Right atrium auricular region (tissue), 2 donors: ENCODE data around the gene ANAPC13. TPM values are rescaled to one million over a fixed set of nuclear protein-coding genes. Genes with fewer than 3 reads are reported as not detected.

Experiments
- DNase-seq: peaks from one replicate; pipeline ENCODE4 v3.0.0-alpha.2; 2019; ENCODE audit warnings: low spot score
- H3K27ac ChIP-seq, 2 donors: fragments of 200-600 bp; sonication (generic); 1 replicate in 1 of 2; 2 replicates in 1 of 2; pipeline ENCODE4 v1.5.1; 2016 to 2019
- H3K27me3 ChIP-seq, 2 donors: fragments of 200-600 bp; sonication (generic); one replicate each; pipeline versions ENCODE4 v1.5.1 to v1.6.0; 2017 to 2019
- H3K36me3 ChIP-seq: fragments of 200-600 bp; sonication (generic); one replicate; pipeline ENCODE4 v1.5.1; 2016
- H3K4me1 ChIP-seq, 2 donors: fragments of 200-600 bp; sonication (generic); one replicate each; pipeline versions ENCODE4 v1.5.1 to v1.6.0; 2017 to 2019
- H3K4me3 ChIP-seq, 2 donors: fragments of 200-600 bp; sonication (generic); 1 replicate in 1 of 2; 2 replicates in 1 of 2; pipeline ENCODE4 v1.5.1; 2017 to 2019; ENCODE audit warnings: mild to moderate bottlenecking in 1 of 2, moderate library complexity in 1 of 2
- H3K9me3 ChIP-seq, 2 donors: fragments of 200-600 bp; sonication (generic); one replicate each; pipeline ENCODE4 v1.5.1; 2019
- total RNA-seq, 2 donors: library from RNA; depleted of rRNA; stranded (reverse); fragments of >200 nt; gene quantifications; one replicate each; pipeline ENCODE4 v1.1.0, GENCODE V29; 2016
- TF ChIP-seq, protein P1 (sequence below), 2 donors: fragments of 200-600 bp; sonication (generic); IDR thresholded peaks; one replicate each; pipeline ENCODE4 v1.5.1; 2019; ENCODE audit warnings: antibody characterized with exemption in 2 of 2

ANAPC13 gene
- total RNA-seq, 2 donors from 2014 or later = 67.8 to 110 TPM

DNA sequence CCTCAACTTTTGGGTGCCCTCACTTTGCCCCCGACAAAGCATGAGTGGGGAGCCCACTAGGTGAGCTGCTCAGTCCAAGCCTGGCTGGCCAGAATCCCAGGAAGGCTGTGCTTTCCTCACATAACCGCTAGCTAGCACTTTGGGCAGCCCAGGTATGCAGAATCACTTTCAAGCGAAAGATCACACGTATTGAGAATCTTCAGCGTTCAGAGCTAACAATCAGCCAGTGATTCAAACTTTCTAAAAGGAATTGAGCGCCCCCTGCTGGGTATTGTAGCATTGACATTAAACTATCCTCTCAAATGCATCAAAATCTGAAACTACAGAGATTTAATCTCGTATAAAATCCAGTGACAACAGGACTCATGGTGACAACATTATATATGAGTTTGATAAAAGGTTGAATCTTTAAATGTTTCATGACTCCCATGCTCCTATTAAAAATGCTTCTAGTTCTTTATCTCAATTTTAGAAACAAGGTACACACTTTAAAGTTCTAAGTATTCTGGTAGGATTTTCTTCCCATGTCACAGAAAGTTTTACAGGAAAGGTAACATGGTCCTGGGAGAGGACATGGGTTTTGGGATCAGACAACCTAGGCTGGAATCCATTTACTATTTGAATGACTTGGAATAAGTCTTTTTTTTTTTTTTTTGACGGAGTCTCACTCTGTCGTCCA is 11.8 kb downstream of the ANAPC13 start:
- Histone ChIP-seq H3K9me3 (no peaks in the 10 kb centered on the region), H3K4me1 (peaks cover 0 to 20% of the 10 kb centered on the region in 2 donors), H3K4me3 (no peak overlapping the region), H3K27ac (no peak overlapping the region), H3K27me3 (no peaks in the 10 kb centered on the region), H3K36me3 (peaks cover 14% of the 10 kb centered on the region)
- TF ChIP-seq, protein P1, sequence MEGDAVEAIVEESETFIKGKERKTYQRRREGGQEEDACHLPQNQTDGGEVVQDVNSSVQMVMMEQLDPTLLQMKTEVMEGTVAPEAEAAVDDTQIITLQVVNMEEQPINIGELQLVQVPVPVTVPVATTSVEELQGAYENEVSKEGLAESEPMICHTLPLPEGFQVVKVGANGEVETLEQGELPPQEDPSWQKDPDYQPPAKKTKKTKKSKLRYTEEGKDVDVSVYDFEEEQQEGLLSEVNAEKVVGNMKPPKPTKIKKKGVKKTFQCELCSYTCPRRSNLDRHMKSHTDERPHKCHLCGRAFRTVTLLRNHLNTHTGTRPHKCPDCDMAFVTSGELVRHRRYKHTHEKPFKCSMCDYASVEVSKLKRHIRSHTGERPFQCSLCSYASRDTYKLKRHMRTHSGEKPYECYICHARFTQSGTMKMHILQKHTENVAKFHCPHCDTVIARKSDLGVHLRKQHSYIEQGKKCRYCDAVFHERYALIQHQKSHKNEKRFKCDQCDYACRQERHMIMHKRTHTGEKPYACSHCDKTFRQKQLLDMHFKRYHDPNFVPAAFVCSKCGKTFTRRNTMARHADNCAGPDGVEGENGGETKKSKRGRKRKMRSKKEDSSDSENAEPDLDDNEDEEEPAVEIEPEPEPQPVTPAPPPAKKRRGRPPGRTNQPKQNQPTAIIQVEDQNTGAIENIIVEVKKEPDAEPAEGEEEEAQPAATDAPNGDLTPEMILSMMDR (IDR thresholded peaks at IDR 0.05) = peak; percentile 62 to 88
- DNase-seq = peak; percentile 84

DNA sequence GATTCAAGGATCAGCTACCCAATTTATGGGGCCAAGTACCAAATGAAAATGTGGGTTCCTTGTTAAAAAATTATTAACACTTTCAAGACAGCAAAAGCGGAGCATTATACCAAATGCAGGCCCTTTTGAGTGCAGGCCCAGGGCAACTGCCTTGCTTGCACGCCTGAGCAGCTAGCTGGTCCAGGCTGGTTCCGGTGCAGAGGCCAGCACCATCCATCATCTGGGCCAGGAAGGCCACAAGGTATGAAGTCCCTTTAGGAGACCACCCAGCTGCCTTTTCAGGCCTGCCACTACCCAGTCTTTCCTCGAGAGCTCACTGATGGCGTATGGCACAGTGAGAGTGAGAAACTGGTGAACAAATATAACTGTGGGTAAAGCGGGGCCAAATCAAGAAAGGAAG is 13.0 kb downstream of the ANAPC13 start:
- Histone ChIP-seq H3K27ac (no peak overlapping the region), H3K9me3 (no peaks in the 10 kb centered on the region), H3K4me1 (peaks cover 0 to 19% of the 10 kb centered on the region in 2 donors), H3K36me3 (peaks cover 2% of the 10 kb centered on the region), H3K4me3 (no peak overlapping the region), H3K27me3 (no peaks in the 10 kb centered on the region)
- DNase-seq = no peak
- TF ChIP-seq, protein P1 (IDR thresholded peaks at IDR 0.05) = no peak

DNA sequence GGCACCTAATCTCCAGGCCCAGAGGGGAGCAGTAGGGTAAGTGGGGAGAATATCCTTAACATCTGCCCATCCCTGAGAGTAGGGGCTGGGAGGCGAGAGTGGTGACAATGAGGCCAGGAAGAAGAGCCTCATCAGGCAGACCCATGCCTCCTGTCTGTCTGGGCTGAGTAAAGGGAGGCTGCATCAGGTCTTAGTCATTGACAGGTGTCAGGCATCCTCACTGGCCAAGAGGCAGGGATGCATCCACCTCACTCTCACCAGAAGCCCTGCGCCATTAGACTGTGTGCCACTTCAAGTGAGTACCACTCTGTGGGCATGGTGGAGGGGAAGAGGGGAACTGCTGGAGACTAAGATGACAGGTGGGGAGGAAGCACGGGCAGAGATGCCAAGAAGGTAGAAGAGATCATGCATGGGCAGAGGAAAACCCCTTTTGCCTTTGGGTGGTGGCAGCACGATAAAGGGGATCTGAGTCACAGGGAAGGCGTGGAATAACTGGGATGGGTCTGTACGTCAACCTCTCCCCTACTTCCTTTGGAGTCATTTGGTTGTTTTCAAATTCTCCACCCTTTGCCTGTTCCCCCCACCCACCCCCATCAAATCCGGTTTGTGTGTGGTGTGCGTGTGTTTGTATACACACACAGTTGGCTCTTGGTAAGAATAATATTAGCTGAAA is 14.1 kb downstream of the ANAPC13 start:
- no peaks in the 10 kb centered on the region for H3K9me3 ChIP-seq
- no peaks in the 10 kb centered on the region for H3K36me3 ChIP-seq
- peaks cover 0 to 12% of the 10 kb centered on the region in 2 donors for H3K4me1 ChIP-seq
- H3K27ac ChIP-seq = no peak overlapping the region
- DNase-seq = no peak
- TF ChIP-seq, protein P1 (IDR thresholded peaks at IDR 0.05) = no peak
- no peaks in the 10 kb centered on the region for H3K27me3 ChIP-seq
- H3K4me3 ChIP-seq = no peak overlapping the region

DNA sequence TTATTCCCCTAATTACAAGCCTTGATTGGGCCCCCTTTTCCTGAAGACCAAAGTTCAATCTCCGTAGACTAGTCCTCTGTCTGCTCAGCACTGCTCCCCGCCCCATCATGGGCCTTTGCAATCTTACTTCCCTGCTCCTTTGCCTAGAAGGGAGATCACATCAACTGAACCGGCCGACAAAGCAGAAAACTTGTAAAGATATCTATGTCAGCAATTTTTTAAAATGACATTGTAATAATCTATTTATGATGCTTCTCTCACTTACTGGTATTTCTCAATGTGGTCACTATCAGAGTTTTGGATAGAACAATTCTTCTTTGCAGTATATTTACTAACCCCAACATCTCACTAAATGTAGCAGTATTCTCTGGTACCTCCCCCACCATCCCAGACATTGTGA is 17.3 kb downstream of the ANAPC13 start:
- no peaks in the 10 kb centered on the region for H3K9me3 ChIP-seq
- DNase-seq = no peak
- no peaks in the 10 kb centered on the region for H3K27me3 ChIP-seq
- H3K27ac ChIP-seq = no peak overlapping the region
- TF ChIP-seq, protein P1 (IDR thresholded peaks at IDR 0.05) = no peak
- H3K36me3 ChIP-seq = no peaks in the 10 kb centered on the region
- peaks cover 0 to 11% of the 10 kb centered on the region in 2 donors for H3K4me1 ChIP-seq
- H3K4me3 ChIP-seq = no peak overlapping the region

DNA sequence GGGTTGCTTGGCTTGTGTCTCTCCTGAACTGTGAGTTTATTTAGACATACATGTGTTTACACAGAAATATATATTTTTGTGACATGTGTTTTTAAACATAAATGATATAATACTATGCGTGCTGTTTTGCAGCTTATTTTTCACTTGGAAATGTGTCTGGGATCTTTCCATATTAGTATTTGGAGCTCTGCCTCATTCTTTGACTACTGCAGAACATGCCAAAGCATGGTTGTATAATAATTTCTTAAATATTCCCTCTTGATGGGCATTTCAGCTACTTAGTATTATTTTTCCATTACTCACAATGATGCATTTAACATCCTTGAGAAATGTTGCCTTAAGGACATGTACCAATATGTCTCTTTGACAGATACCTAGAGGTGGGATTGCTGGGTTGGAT is 19.5 kb downstream of the ANAPC13 start:
- no peak for DNase-seq
- Histone ChIP-seq H3K27me3 (no peaks in the 10 kb centered on the region), H3K4me3 (no peak overlapping the region), H3K27ac (no peak overlapping the region), H3K36me3 (no peaks in the 10 kb centered on the region), H3K4me1 (peaks cover 0 to 29% of the 10 kb centered on the region in 2 donors), H3K9me3 (no peaks in the 10 kb centered on the region)
- TF ChIP-seq, protein P1 (IDR thresholded peaks at IDR 0.05) = no peak
